ENCODE data around the gene COQ10B.

The COQ10B gene

GRCh38 chr2:197486175-197486574 lies 32.8 kb downstream of the COQ10B start:
- Histone ChIP-seq H3K36me3 (ENCODE audit: control insufficient read depth, insufficient read depth, low read length) (peaks cover 62% of the 10 kb centered on the region), H3K9me3 (ENCODE audit: control insufficient read depth, insufficient read depth, low read depth, low read length) (peaks cover 11% of the 10 kb centered on the region), H3K9ac (ENCODE audit: low read length) (no peak overlapping the region), H3K27ac (ENCODE audit: low read depth, low read length) (no peak overlapping the region), H3K4me1 (ENCODE audit: control insufficient read depth, insufficient read depth, low read length) (no peaks in the 10 kb centered on the region), H3K27me3 (ENCODE audit: control insufficient read depth, insufficient read depth, low read length) (no peaks in the 10 kb centered on the region), H3K4me3 (ENCODE audit: low read depth, low read length) (no peak overlapping the region)

GRCh38 chr2:197487385-197487784 lies 34.0 kb downstream of the COQ10B start:
- no peak overlapping the region for H3K4me3 ChIP-seq (ENCODE audit: low read depth, low read length)
- no peak overlapping the region for H3K27ac ChIP-seq (ENCODE audit: low read depth, low read length)
- peaks cover 72% of the 10 kb centered on the region for H3K36me3 ChIP-seq (ENCODE audit: control insufficient read depth, insufficient read depth, low read length)
- H3K9me3 ChIP-seq (ENCODE audit: control insufficient read depth, insufficient read depth, low read depth, low read length) = peaks cover 11% of the 10 kb centered on the region
- H3K4me1 ChIP-seq (ENCODE audit: control insufficient read depth, insufficient read depth, low read length) = no peaks in the 10 kb centered on the region
- no peak overlapping the region for H3K9ac ChIP-seq (ENCODE audit: low read length)
- no peaks in the 10 kb centered on the region for H3K27me3 ChIP-seq (ENCODE audit: control insufficient read depth, insufficient read depth, low read length)

- Histone ChIP-seq H3K27ac (ENCODE audit: low read depth, low read length) (no peak overlapping the region), H3K9ac (ENCODE audit: low read length) (no peak overlapping the region), H3K4me1 (ENCODE audit: control insufficient read depth, insufficient read depth, low read length) (peaks cover 20% of the 10 kb centered on the region), H3K4me3 (ENCODE audit: low read depth, low read length) (no peak overlapping the region), H3K36me3 (ENCODE audit: control insufficient read depth, insufficient read depth, low read length) (peaks cover 85% of the 10 kb centered on the region), H3K27me3 (ENCODE audit: control insufficient read depth, insufficient read depth, low read length) (no peaks in the 10 kb centered on the region), H3K9me3 (ENCODE audit: control insufficient read depth, insufficient read depth, low read depth, low read length) (no peaks in the 10 kb centered on the region)
Observed at GRCh38 chr2:197495433-197496134, 42.2 kb downstream of the COQ10B start.

GRCh38 chr2:197496695-197497094 lies 43.3 kb downstream of the COQ10B start:
- Histone ChIP-seq H3K36me3 (ENCODE audit: control insufficient read depth, insufficient read depth, low read length) (peaks cover 77% of the 10 kb centered on the region), H3K4me3 (ENCODE audit: low read depth, low read length) (peak overlapping the region; percentile 89), H3K9me3 (ENCODE audit: control insufficient read depth, insufficient read depth, low read depth, low read length) (no peaks in the 10 kb centered on the region), H3K4me1 (ENCODE audit: control insufficient read depth, insufficient read depth, low read length) (peaks cover 20% of the 10 kb centered on the region), H3K27ac (ENCODE audit: low read depth, low read length) (no peak overlapping the region), H3K27me3 (ENCODE audit: control insufficient read depth, insufficient read depth, low read length) (no peaks in the 10 kb centered on the region), H3K9ac (ENCODE audit: low read length) (no peak overlapping the region)

- H3K4me1 ChIP-seq (ENCODE audit: control insufficient read depth, insufficient read depth, low read length) = peaks cover 20% of the 10 kb centered on the region
- H3K36me3 ChIP-seq (ENCODE audit: control insufficient read depth, insufficient read depth, low read length) = peaks cover 77% of the 10 kb centered on the region
- H3K9me3 ChIP-seq (ENCODE audit: control insufficient read depth, insufficient read depth, low read depth, low read length) = no peaks in the 10 kb centered on the region
- no peak overlapping the region for H3K27ac ChIP-seq (ENCODE audit: low read depth, low read length)
- H3K9ac ChIP-seq (ENCODE audit: low read length) = peak overlapping the region; percentile 95
- peak overlapping the region; percentile 89 for H3K4me3 ChIP-seq (ENCODE audit: low read depth, low read length)
- H3K27me3 ChIP-seq (ENCODE audit: control insufficient read depth, insufficient read depth, low read length) = no peaks in the 10 kb centered on the region
Observed at GRCh38 chr2:197497326-197497725, 44.0 kb downstream of the COQ10B start.

GRCh38 chr2:197498235-197498936 lies 45.0 kb downstream of the COQ10B start:
- peak overlapping the region; percentile 96 for H3K27ac ChIP-seq (ENCODE audit: low read depth, low read length)
- H3K4me3 ChIP-seq (ENCODE audit: low read depth, low read length) = peak overlapping the region; percentile 89
- peaks cover 76% of the 10 kb centered on the region for H3K36me3 ChIP-seq (ENCODE audit: control insufficient read depth, insufficient read depth, low read length)
- peaks cover 20% of the 10 kb centered on the region for H3K4me1 ChIP-seq (ENCODE audit: control insufficient read depth, insufficient read depth, low read length)
- H3K9me3 ChIP-seq (ENCODE audit: control insufficient read depth, insufficient read depth, low read depth, low read length) = no peaks in the 10 kb centered on the region
- no peaks in the 10 kb centered on the region for H3K27me3 ChIP-seq (ENCODE audit: control insufficient read depth, insufficient read depth, low read length)
- H3K9ac ChIP-seq (ENCODE audit: low read length) = peak overlapping the region; percentile 95

GRCh38 chr2:197498937-197499593 lies 45.7 kb downstream of the COQ10B start:
- Histone ChIP-seq H3K27me3 (ENCODE audit: control insufficient read depth, insufficient read depth, low read length) (no peaks in the 10 kb centered on the region), H3K9ac (ENCODE audit: low read length) (peak overlapping the region; percentile 95), H3K4me3 (ENCODE audit: low read depth, low read length) (peak overlapping the region; percentile 89), H3K27ac (ENCODE audit: low read depth, low read length) (peak overlapping the region; percentile 96), H3K9me3 (ENCODE audit: control insufficient read depth, insufficient read depth, low read depth, low read length) (no peaks in the 10 kb centered on the region), H3K4me1 (ENCODE audit: control insufficient read depth, insufficient read depth, low read length) (peaks cover 20% of the 10 kb centered on the region), H3K36me3 (ENCODE audit: control insufficient read depth, insufficient read depth, low read length) (peaks cover 76% of the 10 kb centered on the region)

GRCh38 chr2:197499594-197500502 lies 46.5 kb downstream of the COQ10B start, which contains the start of the genes HSPD1 and HSPE1:
TSS of gene HSPD1 (minus strand) at chr2:197499840. CDS start at chr2:197498848, 992 bp downstream.
TSS of gene HSPE1 (plus strand) at chr2:197500379. CDS start at chr2:197500437, 58 bp downstream.
- H3K27me3 ChIP-seq (ENCODE audit: control insufficient read depth, insufficient read depth, low read length) = no peaks in the 10 kb centered on the region
- H3K27ac ChIP-seq (ENCODE audit: low read depth, low read length) = peak within 1 kb of the TSS; percentile 96
- H3K9me3 ChIP-seq (ENCODE audit: control insufficient read depth, insufficient read depth, low read depth, low read length) = no peaks in the 10 kb centered on the region
- peak within 1 kb of the TSS; percentile 89 for H3K4me3 ChIP-seq (ENCODE audit: low read depth, low read length)
- H3K4me1 ChIP-seq (ENCODE audit: control insufficient read depth, insufficient read depth, low read length) = peaks cover 20% of the 10 kb centered on the region
- H3K9ac ChIP-seq (ENCODE audit: low read length) = peak within 1 kb of the TSS; percentile 95
- H3K36me3 ChIP-seq (ENCODE audit: control insufficient read depth, insufficient read depth, low read length) = peaks cover 76% of the 10 kb centered on the region

GRCh38 chr2:197500503-197501131 lies 47.3 kb downstream of the COQ10B start:
- Histone ChIP-seq H3K27me3 (ENCODE audit: control insufficient read depth, insufficient read depth, low read length) (no peaks in the 10 kb centered on the region), H3K9ac (ENCODE audit: low read length) (peak overlapping the region; percentile 95), H3K4me3 (ENCODE audit: low read depth, low read length) (peak overlapping the region; percentile 89), H3K36me3 (ENCODE audit: control insufficient read depth, insufficient read depth, low read length) (peaks cover 70% of the 10 kb centered on the region), H3K9me3 (ENCODE audit: control insufficient read depth, insufficient read depth, low read depth, low read length) (no peaks in the 10 kb centered on the region), H3K4me1 (ENCODE audit: control insufficient read depth, insufficient read depth, low read length) (peaks cover 20% of the 10 kb centered on the region), H3K27ac (ENCODE audit: low read depth, low read length) (peak overlapping the region; percentile 96)

- Histone ChIP-seq H3K4me3 (ENCODE audit: low read depth, low read length) (peak overlapping the region; percentile 89; the same call in 1 of the 2 replicates), H3K27ac (ENCODE audit: low read depth, low read length) (no peak overlapping the region)
Observed at GRCh38 chr2:197502201-197502600, 48.8 kb downstream of the COQ10B start.

More at GRCh38 chr2:197502201-197502600, 48.8 kb downstream of the COQ10B start:
- Histone ChIP-seq H3K27me3 (ENCODE audit: control insufficient read depth, insufficient read depth, low read length) (no peaks in the 10 kb centered on the region), H3K9me3 (ENCODE audit: control insufficient read depth, insufficient read depth, low read depth, low read length) (no peaks in the 10 kb centered on the region), H3K36me3 (ENCODE audit: control insufficient read depth, insufficient read depth, low read length) (peaks cover 57% of the 10 kb centered on the region), H3K9ac (ENCODE audit: low read length) (no peak overlapping the region), H3K4me1 (ENCODE audit: control insufficient read depth, insufficient read depth, low read length) (peaks cover 9% of the 10 kb centered on the region)

All from HUES6 (cell line).